HG03520 (cell line): ENCODE data around the gene UNC93A.
"Not testable (repeated sequence)": the region's sequence is repeated elsewhere in the genome, so short reads cannot be mapped to it uniquely, and the experiment has no call there.

Experiments used
- ATAC-seq: cut with Tn5 transposase; IDR thresholded peaks from one replicate; pipeline ENCODE4 v1.9.1; 2021; ENCODE audit warnings: mild to moderate bottlenecking, moderate library complexity; ENCODE audit not compliant: unreplicated experiment

The UNC93A gene

DNA sequence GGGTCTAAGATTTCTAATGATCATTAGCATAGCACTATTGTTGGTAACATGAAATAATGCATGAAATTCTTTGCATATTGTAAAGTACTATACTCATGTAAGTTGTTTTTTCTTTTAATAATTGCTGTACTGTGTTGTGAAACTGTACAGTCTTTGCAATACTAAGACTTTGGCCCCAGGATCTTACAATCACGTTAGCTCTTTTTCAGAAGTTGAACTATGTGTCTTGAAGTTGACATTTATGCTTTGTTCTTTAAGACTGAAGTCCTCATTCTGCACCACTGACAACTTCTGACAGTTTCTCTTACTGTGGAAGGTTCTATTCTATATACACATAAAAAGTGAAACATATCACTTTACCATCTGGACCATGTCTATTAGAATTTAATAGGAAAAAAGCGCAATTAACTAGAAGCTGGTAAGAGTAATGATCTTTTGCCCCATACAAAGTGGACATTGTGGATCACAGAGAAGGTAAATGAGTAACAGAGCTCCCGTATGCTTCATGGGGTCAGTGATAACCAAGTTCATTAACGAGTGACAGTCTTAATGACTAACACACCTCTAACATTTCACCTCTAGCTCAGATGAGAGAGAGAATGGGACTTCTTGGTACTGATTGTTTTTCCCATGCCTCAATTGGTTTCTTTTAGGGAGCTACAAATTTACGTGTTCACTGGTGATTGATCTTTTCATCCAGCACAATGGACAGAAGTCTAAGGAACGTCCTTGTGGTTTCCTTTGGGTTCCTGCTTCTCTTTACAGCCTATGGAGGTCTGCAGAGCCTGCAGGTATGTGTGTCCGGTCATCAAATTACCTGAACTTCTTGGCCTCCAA is at the start of gene UNC93A:
UNC93A (plus strand) TSS at position 530 of the 837 bp plus-strand sequence; CDS start at position 705, 175 bp downstream.
- ATAC-seq = no peak

DNA sequence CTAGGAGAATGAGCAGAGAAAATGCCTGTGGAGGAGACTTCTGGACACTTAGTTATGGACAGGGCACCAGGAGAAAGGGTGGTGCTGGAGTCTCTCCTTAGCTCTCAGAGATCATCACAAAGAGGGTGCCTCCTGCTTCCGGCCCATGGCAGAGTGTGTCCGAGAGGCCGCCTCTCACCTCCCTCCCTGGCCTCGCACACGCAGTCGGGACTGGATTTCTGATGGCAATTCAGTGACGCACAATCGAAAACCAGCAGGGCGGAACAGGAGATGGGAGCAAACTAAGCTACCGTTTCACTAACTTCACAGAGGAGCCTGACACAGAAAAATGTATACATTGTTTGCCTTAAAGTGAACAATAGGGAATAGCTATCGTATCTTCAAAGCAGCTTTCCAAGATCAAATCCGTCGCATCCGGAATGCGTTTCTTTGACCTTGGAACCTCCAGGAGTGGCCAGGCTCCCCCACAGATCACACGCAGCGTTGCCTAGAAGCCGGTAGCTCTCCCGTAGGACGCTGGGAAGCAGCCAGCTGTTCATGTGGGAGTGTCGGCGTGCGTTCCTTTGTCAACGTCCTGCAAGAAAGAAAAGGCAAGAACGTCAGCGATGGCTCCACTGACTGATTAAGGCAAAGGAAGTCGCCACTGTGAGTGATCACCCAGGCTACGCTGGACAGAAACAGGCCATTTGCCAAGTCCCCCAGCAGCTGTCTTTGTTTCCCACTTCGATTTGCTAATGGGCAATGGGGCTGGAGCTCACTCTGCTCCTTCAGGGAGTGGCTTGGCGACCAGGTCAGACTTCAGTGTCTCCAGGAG is 49.6 kb upstream of the UNC93A start:
- not testable (repeated sequence) for ATAC-seq

DNA sequence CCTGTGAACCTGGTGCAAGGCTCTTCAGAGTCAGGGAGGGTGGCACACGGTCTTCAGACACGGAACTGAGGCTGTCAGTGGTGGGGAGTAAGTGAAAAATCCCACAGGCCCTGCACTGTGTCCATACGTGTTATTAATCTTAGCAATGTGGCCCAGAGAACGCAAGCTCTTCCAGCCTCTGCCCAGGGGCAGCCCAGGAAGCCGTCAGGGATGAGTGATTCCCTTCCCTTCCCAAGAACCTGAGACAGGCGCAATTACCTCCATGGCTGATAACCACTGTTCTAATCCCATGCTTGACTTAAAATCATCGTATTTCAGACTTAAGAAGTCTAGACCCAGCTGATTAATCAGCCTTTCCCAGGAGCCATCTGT is 49.0 kb upstream of the UNC93A start:
- not testable (repeated sequence) for ATAC-seq

DNA sequence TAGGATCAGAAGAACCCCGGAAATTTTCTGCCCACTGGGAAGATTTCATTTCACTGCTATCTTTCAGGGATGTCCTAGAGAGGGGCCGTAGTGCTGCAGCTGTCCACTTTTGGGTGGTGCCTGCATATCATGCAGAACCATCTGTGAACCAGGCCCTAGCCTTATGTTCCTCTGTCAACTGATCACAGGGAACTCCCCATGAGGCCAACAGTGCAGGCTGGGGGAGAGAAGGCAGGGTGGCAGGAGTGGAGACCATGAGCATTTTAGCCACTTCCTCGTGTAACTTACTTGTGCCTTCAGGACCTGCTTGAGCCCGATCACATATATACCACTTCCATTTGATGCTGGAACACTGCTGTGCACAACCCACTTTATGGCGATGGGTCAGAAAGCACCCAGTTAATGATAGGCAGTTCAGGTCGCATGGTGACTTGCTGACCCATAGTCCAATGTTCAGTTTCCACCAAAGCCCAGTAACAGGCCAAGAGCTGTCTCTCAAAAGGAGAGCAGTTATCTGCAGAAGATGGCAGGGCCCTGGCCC is 48.5 kb upstream of the UNC93A start:
- not testable (repeated sequence) for ATAC-seq

DNA sequence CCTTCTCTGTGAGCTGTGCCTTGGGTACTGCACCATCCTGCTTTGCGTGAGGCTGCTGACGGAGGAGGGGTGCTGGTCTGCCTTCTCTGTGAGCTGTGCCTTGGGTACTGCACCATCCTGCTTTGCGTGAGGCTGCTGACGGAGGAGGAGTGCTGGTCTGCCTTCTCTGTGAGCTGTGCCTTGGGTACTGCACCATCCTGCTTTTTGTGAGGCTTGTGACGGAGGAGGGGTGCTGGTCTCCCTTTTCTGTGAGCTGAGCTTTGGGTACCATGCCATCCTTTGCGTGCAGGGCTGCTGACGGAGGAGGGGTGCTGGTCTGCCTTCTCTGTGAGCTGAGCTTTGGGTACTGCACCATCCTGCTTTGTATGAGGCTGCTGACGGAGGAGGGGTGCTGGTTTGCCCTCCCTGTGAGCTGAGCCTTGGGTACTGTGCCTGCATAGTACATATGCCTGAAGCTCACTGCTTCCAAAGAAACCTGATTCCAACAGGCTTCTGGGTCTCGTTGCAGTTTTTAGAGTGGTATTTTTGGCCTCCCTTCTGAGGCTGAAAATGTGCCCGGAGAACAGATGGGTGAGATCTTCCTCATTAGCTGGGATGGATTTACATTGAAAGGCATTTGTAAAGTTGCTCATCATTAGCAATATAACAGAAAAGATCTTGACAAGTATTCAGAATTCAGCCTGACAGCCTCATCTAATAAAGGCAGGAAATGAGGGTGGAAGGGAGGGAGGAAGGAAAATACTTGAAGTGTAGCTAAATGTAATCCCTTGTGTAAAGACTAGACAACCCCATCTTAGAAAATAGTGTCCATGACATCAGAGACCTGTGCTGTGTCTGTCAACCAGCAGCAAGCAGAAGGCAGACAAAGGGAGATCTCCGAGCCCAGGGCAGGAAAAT is 46.8 kb upstream of the UNC93A start:
- ATAC-seq = no peak

DNA sequence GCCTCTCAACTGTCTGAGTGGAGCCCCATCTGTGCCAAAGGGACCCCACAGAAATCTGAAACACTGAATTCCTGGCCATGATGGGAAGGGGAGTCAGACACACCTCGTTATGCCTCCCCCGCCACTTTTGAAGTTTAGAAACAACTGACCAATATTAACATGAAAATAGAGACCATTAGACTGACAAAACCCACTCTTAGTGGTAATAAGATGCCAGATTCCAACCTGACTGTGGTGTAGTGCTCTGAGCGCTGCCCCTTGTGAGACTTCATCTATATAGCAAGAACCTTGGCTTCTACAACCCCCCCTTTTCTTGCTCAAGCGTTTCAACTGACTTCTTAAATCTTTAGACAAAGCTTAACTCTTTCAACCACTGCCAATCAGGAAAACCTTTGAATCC is 46.1 kb upstream of the UNC93A start:
- ATAC-seq = no peak

DNA sequence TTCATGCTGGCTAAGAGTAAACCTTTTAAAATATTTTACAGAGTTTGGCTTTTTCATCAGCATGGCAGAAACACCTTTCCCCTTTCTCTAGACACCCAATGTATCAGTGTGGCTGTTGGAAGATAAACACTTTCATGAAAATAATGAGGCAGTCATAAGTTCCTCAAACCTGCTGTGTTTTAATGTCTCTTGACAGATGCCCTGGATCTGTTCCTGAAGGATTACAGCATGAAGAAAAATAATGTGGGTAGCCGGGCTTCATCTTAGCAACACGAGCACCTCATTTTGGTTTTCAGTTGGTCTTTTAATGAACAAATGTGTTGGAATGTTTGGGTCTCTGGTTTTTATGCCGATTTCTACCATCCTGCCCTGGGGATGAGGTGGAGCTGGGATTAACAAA is 45.5 kb upstream of the UNC93A start:
- ATAC-seq = no peak

DNA sequence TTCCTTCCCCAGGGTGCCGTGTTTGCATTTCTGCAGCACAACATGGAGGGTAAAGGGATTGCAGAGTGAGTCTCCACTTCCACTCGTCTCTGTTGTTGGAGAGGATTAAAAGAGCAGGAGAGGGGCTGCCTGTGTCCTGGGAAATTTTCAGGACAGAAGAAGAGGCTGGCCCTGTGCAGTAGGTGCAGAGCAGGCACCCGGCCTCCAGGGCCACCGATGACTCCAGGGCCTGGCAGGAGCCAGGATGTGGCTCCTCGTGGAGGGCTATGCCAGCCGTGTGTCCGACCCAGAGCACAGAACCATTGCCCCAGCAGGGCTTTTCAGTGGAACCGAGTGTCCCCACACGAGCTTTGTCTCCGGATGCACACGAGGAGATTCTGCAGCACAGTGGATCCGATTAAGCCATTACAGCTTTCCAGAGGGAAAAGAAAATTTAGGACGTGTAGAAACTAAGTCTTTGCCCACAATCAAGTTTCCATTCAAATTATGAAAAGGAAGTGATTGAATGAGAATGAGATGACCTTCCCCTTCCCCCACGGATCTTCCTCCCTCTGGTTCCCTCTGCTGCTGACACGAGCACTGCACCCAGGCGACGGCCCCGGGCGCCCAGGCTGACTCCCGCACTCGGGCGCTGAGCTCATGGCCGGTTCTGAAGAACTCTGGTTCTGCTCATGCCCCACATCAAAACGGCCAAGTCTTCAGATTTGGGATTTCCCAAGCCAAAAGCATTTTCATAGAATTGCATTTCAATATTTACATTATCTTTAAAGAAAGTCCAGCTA is 43.1 kb upstream of the UNC93A start:
- ATAC-seq = no peak

DNA sequence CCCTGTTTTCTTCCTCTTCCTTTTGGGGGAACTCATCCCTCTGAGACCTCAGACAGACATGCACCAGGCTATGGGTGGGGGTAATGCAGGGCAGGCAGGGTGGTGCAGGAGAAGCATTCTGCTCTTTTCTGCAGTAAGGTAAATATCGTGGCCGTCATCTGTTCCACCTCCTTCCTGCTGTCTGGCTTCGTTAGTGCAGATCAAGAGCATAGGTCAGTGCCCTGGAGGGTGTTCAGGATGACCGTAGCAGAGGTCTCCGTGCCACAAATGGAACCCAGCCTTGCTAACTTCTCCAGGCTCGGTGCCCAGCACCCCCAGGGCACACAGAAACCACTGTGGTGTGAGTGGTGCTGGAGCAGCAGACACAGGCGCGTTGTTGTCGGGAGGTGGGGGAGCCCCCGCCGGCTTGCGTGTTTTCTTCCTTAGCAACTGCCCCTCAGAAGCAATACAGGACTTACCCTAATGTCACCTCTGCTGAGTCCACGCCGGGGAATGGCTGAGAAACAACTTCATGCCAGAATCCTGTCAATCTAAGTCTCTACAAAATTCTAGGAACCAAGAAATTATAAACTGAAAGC is 42.1 kb upstream of the UNC93A start:
- ATAC-seq = not testable (repeated sequence)

DNA sequence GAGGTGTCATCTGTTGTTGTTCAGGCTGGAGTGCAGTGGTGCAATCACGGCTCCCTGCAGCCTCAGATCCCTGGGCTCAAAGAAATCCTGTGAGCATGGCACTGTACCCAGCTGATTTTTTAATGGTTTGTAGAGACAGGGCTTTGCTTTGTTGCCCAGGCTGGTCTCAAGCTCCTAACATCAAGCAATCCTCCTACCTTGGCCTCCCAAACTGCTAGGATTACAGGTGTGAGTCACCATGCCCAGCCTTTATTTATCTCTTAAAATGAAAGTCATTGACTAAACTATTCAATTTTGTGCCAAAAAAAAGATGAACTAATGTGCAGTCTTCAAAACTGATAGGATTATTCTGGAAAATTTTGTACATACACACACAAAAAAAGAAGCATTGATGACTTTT is 38.8 kb upstream of the UNC93A start:
- no peak for ATAC-seq

DNA sequence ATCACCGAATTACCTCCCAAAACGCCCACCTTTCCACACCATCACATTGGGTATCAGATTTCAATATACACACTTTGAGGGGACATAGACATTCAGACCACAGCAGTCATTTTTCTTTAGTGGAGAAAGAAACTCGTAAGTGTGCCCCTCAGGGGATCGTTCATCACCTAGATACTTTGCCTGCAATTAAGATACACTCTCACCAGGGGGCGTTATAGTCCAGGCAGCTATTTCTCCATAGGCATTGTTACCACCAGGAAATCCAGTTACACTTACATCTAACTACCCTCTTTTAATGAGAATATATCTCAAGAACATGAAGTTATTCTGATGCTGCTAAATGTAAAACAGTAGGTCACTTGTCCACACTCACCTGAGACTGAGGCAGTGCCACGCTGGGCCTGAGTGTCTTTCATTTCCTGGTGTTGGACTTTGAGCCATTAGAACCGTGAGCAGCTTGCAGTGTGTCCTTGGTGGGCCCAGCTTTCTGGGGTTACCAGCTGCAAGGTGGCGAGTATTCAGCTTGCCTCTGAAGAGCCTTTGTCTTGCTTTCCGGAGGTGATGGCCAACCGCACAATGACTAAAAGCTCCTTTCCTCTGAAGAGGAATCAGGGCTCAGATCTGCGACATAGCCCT is 35.1 kb upstream of the UNC93A start:
- ATAC-seq = no peak

DNA sequence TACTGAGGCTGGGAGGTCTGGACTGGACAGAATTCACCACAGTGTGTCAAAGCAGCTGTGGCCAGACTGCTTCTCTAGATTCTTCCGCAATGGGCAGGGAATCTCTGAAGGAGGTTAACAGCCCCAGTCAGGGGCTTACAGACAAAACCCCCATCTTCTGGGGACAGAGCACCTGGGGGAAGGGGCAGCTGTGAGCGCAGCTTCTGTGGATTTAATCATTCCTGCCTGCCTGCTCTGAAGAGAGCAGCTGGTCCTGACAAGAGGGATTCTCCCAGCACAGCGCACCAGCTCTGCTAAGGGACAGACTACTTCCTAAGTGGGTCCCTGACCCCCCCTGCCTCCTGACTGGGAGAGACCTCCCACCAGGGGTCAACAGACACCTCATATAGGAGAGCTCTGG is 32.5 kb upstream of the UNC93A start:
- no peak for ATAC-seq

DNA sequence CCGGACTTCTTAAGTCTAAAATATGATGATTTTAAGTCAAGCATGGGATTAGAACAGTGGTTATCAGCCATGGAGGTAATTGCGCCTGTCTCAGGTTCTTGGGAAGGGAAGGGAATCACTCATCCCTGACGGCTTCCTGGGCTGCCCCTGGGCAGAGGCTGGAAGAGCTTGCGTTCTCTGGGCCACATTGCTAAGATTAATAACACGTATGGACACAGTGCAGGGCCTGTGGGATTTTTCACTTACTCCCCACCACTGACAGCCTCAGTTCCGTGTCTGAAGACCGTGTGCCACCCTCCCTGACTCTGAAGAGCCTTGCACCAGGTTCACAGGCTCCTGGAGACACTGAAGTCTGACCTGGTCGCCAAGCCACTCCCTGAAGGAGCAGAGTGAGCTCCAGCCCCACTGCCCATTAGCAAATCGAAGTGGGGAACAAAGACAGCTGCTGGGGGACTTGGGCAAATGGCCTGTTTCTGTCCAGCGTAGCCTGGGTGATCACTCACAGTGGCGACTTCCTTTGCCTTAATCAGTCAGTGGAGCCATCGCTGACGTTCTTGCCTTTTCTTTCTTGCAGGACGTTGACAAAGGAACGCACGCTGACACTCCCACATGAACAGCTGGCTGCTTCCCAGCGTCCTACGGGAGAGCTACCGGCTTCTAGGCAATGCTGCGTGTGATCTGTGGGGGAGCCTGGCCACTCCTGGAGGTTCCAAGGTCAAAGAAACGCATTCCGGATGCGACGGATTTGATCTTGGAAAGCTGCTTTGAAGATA is 24.9 kb upstream of the UNC93A start:
- not testable (repeated sequence) for ATAC-seq

DNA sequence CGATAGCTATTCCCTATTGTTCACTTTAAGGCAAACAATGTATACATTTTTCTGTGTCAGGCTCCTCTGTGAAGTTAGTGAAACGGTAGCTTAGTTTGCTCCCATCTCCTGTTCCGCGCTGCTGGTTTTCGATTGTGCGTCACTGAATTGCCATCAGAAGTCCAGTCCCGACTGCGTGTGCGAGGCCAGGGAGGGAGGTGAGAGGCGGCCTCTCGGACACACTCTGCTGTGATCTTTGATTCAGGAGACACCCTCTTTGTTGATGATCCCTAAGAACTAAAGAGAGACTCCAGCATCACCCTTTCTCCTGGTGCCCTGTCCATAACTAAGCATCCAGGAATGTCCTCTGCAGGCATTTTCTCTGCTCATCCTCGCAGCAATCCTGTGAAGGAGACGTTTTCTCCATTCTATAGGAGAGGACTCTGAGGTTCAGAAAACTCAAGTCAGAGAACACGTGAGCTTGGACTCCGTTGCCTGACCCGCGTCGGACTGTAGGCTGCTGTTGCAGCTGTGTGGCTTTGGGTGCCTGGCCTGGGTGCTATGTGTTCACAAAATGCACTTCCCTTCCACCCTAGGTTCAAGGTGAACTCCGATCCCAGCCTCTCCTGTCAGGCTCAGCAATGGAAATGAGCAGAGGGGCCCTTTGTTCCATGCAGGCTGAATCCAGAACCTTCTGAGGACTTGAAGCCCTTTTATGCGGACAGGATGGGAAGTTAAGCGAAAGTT is 24.1 kb upstream of the UNC93A start:
- no peak for ATAC-seq

DNA sequence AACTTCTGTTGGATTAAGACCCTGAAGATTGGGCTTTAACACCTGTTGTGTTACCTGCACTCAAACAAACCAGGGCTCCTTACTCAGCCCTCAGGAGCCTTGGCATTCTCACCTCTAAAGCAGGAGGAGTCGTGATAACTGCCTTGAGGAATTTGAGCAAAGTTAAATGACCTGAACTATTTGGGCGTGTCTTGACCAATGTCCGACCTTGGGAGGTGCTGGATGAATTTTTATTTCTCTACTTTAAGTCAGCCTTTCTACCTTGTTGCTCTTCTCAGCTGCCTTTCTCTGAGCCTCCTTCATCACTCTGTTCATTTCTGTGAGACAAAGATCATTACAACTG is 23.6 kb upstream of the UNC93A start:
- not testable (repeated sequence) for ATAC-seq

DNA sequence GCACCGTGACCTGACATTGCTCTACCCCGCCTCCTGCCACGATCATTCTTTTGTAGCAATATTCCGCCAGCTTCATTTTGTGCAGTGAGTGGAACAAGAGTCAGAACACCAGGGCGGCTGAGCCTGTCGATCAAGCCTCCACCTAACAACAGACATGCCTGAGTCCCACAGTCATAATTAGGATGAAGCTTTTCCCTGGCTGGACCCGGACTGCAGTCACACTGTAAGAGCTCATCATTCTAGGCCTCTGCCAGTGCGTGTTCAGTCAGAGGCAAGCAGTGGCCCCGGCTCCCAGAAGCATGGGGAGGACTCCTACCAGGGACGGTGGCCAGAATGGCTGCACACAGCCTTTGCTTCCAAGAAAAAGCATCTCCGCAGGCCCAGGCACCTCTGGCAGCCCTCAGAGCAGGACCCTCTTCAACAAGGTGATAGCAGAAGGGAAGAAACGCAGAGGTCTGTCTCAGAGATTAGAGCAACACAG is 23.2 kb upstream of the UNC93A start:
- ATAC-seq = no peak

DNA sequence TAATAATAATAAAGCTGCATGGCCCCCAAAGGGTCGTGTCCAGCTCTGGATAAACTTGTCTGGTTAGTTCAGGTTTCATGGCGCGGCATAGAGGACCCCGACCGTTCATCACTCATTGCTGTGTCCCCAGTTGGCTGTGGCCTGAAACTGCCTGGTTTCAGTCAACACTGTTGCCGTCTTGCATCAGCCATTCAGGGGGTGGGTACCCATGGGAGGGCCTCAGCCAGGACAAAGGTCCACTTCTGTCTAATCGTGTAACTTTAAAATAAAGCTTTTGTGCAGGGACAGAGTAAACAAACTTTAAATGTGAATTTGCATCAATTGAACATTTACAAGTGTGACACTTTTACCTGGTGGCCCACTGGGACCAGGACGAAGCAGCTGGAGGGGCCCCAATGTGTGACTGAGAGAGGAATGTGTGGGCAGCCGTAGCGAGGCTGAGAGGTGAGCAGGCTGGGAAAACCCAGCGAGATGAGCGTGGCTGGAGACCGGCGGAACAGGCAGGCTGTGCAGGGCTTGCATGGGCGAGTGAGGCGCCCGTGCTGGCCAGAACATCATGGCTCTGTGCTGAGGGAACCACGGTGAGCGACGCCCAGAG is 22.3 kb upstream of the UNC93A start:
- ATAC-seq = peak; percentile 53
